OCI-LY7 (cell line): ENCODE results near the gene PLXNC1. TPM values are rescaled to one million over a fixed set of nuclear protein-coding genes. Genes with fewer than 3 reads are reported as not detected.
A peak's percentile ranks its signal among the peaks of the same experiment; 100 is the strongest.

Source experiments
- BruUV-seq: library from RNA; stranded (reverse); fragments of 400-500 nt; replicated peaks from 2 replicates; lab custom pipeline; 2021; lab: Mats Ljungman, UMichigan
- CTCF ChIA-PET: fragments of 300-600 bp; sonication (Branson Sonifier 250); formaldehyde crosslinking; loops from one replicate; lab custom pipeline; 2022; ENCODE audit warnings: antibody characterized with exemption; ENCODE audit not compliant: unreplicated experiment; lab: Charles Lee
- POLR2A ChIA-PET: fragments of 300-600 bp; sonication (Branson Sonifier 250); formaldehyde crosslinking; loops from one replicate; lab custom pipeline; 2022; ENCODE audit warnings: antibody characterized with exemption; lab: Charles Lee
- DNase-seq: peaks from one replicate; pipeline ENCODE4 v3.0.0-alpha.2; 2015; ENCODE audit warnings: low spot score
- H2AFZ ChIP-seq: fragments of 200-600 bp; sonication (generic), shearing (Covaris generic); 2 replicates; pipeline ENCODE4 v1.6.1; 2014; ENCODE audit warnings: mild to moderate bottlenecking, antibody characterized with exemption, low read length, moderate library complexity
- H3K27ac ChIP-seq: fragments of 200-600 bp; sonication (generic); 2 replicates; pipeline ENCODE4 v1.5.1; 2014; ENCODE audit warnings: mixed run types, low read depth, mild to moderate bottlenecking, moderate library complexity, low read length, inconsistent platforms; ENCODE audit not compliant: poor library complexity, severe bottlenecking
- H3K36me3 ChIP-seq: fragments of 200-600 bp; sonication (generic); 2 replicates; pipeline ENCODE4 v1.6.1; 2014; ENCODE audit warnings: mild to moderate bottlenecking, antibody characterized with exemption, low read length, moderate library complexity, mixed read lengths; ENCODE audit not compliant: insufficient read depth
- H3K4me1 ChIP-seq: fragments of 200-600 bp; sonication (generic); 2 replicates; pipeline ENCODE4 v1.5.1; 2014; ENCODE audit warnings: mild to moderate bottlenecking, low read length; ENCODE audit not compliant: insufficient read depth, poor library complexity, severe bottlenecking
- H3K4me2 ChIP-seq: fragments of 200-600 bp; sonication (generic); 2 replicates; pipeline ENCODE4 v1.6.1; 2014; ENCODE audit warnings: mild to moderate bottlenecking, low read length
- H3K4me3 ChIP-seq: fragments of 200-600 bp; sonication (generic); 2 replicates; pipeline ENCODE4 v1.5.1; 2014; ENCODE audit warnings: mild to moderate bottlenecking, low read depth, low read length; ENCODE audit not compliant: poor library complexity, severe bottlenecking
- H3K79me2 ChIP-seq: fragments of 200-600 bp; sonication (generic); 2 replicates; pipeline ENCODE4 v1.6.1; 2016; ENCODE audit warnings: low read depth, mild to moderate bottlenecking, low read length, moderate library complexity, mixed read lengths; ENCODE audit not compliant: insufficient read depth
- H3K9me2 ChIP-seq: fragments of 200-600 bp; sonication (generic); 2 replicates; pipeline ENCODE4 v1.6.1; 2016; ENCODE audit warnings: mild to moderate bottlenecking, low read length, mixed read lengths; ENCODE audit not compliant: insufficient read depth
- H3K9me3 ChIP-seq: fragments of 200-600 bp; sonication (generic); 2 replicates; pipeline ENCODE4 v1.6.1; 2014; ENCODE audit warnings: mild to moderate bottlenecking, mixed run types, low read length, mixed read lengths
- H4K20me1 ChIP-seq: fragments of 200-600 bp; sonication (generic); 2 replicates; pipeline ENCODE4 v1.6.1; 2014; ENCODE audit warnings: mild to moderate bottlenecking, antibody characterized with exemption, low read length, moderate library complexity, mixed read lengths; ENCODE audit not compliant: insufficient read depth
- EZH2phosphoT487 ChIP-seq: fragments of 200-600 bp; sonication (generic); IDR thresholded peaks from 2 replicates; pipeline ENCODE4 v1.6.1; 2018; ENCODE audit warnings: low read depth, borderline replicate concordance, mild to moderate bottlenecking, mixed run types, antibody characterized with exemption, low read length, moderate library complexity, mixed read lengths
- intact Hi-C: fragments of 100-400 bp; cut with micrococcal nuclease; formaldehyde crosslinking; loops from one replicate; pipeline ENCODE4 v1.10.0; 2022; ENCODE audit not compliant: unreplicated experiment
- total RNA-seq, 2 experiments: library from RNA; depleted of rRNA in 1 of 2; stranded (reverse); fragments of >200 nt in 1 of 2; shearing (Covaris generic) in 1 of 2; gene quantifications; 2 replicates each; pipeline ENCODE4 v1.2.3, GENCODE V29; 2014 to 2022
- TF ChIP-seq, protein P1 (sequence below): fragments of 200-600 bp; sonication (generic); conservative IDR thresholded peaks from 2 replicates; pipeline ENCODE4 v1.5.1; 2014; ENCODE audit warnings: mild to moderate bottlenecking, antibody characterized with exemption, low read length, moderate library complexity, mixed read lengths

PLXNC1 gene
- total RNA-seq, 2 experiments from 2014 or later = 4.5 to 8.0 TPM

DNA sequence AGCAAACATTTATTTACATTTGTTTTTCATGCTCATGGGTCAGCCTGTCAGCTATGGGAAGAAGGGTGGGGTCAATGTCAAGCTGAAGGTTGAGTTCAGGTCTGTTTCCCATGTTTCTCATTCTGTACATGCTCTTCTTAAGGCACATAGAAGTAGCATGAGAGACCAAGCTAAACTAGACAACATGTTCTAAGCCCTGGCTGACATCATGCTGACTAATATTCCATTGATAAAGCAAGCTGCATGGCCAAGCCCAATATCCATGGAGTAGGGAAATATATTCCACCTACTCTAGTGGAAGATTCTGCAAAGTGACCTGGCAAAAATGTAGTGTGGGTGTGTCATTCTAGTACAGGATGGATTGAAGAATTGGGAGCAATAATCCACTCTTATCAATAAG lies 44.1 kb downstream of the PLXNC1 start:
- H3K79me2 ChIP-seq = no peaks in the 10 kb centered on the region
- no peaks in the 10 kb centered on the region for H4K20me1 ChIP-seq
- H3K27ac ChIP-seq = peak overlapping the region; percentile 73
- H3K4me3 ChIP-seq = no peak overlapping the region
- H3K36me3 ChIP-seq = peaks cover 7% of the 10 kb centered on the region; the same call in 1 of the 2 replicates
- H3K4me1 ChIP-seq = peaks cover 17% of the 10 kb centered on the region
- BruUV-seq = no TSS peak
- TF ChIP-seq EZH2phosphoT487 = no peak
- TF ChIP-seq, protein P1, sequence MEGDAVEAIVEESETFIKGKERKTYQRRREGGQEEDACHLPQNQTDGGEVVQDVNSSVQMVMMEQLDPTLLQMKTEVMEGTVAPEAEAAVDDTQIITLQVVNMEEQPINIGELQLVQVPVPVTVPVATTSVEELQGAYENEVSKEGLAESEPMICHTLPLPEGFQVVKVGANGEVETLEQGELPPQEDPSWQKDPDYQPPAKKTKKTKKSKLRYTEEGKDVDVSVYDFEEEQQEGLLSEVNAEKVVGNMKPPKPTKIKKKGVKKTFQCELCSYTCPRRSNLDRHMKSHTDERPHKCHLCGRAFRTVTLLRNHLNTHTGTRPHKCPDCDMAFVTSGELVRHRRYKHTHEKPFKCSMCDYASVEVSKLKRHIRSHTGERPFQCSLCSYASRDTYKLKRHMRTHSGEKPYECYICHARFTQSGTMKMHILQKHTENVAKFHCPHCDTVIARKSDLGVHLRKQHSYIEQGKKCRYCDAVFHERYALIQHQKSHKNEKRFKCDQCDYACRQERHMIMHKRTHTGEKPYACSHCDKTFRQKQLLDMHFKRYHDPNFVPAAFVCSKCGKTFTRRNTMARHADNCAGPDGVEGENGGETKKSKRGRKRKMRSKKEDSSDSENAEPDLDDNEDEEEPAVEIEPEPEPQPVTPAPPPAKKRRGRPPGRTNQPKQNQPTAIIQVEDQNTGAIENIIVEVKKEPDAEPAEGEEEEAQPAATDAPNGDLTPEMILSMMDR = no peak
- ChIA-PET CTCF (interaction anchor here (0.7 to 0.9 kb wide), 2 partner anchors 9 to 13 kb away, joined by 3 read pairs; no protein-coding TSS in a partner anchor), POLR2A (interaction anchor here (0.6 to 2.7 kb wide), 10 partner anchors 9 to 1750 kb away, joined by 3 to 20 read pairs (median 9); no protein-coding TSS in a partner anchor)
- no peak for DNase-seq
- H3K4me2 ChIP-seq = peak overlapping the region; percentile 54; the same call in 1 of the 2 replicates
- no peak overlapping the region for H2AFZ ChIP-seq
- H3K9me2 ChIP-seq = no peaks in the 10 kb centered on the region
- intact Hi-C loops = no loop called here
- peaks cover 22% of the 10 kb centered on the region; the same call in 1 of the 2 replicates for H3K9me3 ChIP-seq

DNA sequence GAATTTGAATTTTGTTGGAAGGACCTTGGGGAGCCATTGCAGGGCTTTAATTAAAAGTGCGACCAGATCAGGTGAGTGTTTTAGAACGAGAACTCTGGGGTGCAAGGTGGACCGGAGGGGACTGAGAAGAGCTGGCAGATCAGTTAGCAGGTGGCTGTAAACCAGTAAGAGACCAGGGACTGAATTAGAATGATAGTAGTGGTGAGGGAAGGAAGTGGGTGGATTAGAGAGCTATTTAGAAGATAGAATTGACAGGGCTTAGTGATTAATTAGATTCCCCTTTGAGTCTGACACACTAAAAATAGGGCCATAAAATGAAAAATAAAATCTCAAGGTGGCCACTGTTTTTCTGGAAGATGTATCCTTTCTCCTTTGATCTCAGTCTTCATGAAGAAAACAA lies 44.8 kb downstream of the PLXNC1 start:
- H3K4me1 ChIP-seq = peaks cover 17% of the 10 kb centered on the region
- POLR2A ChIA-PET = interaction anchor here (0.6 to 2.7 kb wide), 9 partner anchors 8 to 1751 kb away, joined by 3 to 20 read pairs (median 10); no protein-coding TSS in a partner anchor
- H3K36me3 ChIP-seq = peaks cover 7% of the 10 kb centered on the region; the same call in 1 of the 2 replicates
- no TSS peak for BruUV-seq
- no peak overlapping the region for H3K4me3 ChIP-seq
- CTCF ChIA-PET = no interaction called here
- no peaks in the 10 kb centered on the region for H3K9me2 ChIP-seq
- peaks cover 22% of the 10 kb centered on the region; the same call in 1 of the 2 replicates for H3K9me3 ChIP-seq
- intact Hi-C loops = no loop called here
- no peaks in the 10 kb centered on the region for H4K20me1 ChIP-seq
- peak overlapping the region; percentile 54 for H3K4me2 ChIP-seq
- DNase-seq = peak; percentile 74
- H3K79me2 ChIP-seq = no peaks in the 10 kb centered on the region
- peak overlapping the region; percentile 73 for H3K27ac ChIP-seq
- H2AFZ ChIP-seq = no peak overlapping the region
- TF ChIP-seq, protein P1 = no peak
- no peak for TF ChIP-seq EZH2phosphoT487

DNA sequence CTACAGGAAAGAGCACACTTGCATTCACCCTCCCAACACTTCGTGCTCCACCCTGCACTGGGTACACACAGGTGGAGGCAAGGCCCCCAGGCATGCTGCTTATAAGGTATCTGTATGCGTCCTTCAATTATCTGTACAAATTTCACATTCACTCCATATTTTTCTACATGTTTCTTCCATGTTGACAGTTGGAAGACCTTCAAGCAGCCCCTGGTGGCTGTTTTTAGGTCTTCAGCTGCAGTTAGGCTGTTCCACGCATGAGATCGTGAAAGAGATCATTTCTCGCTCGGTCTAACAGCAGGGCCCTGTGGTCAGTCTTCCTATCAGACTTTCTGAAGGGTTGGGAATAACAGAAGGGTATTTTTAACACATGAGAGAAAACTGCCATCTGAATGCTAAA lies 47.1 kb downstream of the PLXNC1 start:
- H3K9me3 ChIP-seq = peaks cover 22% of the 10 kb centered on the region; the same call in 1 of the 2 replicates
- peaks cover 7% of the 10 kb centered on the region; the same call in 1 of the 2 replicates for H3K36me3 ChIP-seq
- no peak overlapping the region for H3K27ac ChIP-seq
- intact Hi-C loops = no loop called here
- POLR2A ChIA-PET = interaction anchor here (0.6 kb wide), 1 partner anchor 9 kb away, joined by 3 read pairs; no protein-coding TSS in a partner anchor
- no peaks in the 10 kb centered on the region for H3K79me2 ChIP-seq
- BruUV-seq = no TSS peak
- no peak overlapping the region for H3K4me3 ChIP-seq
- no peak overlapping the region for H3K4me2 ChIP-seq
- no peaks in the 10 kb centered on the region for H4K20me1 ChIP-seq
- DNase-seq = no peak
- peaks cover 17% of the 10 kb centered on the region for H3K4me1 ChIP-seq
- no peak for TF ChIP-seq EZH2phosphoT487
- TF ChIP-seq, protein P1 = peak; percentile 45
- no peaks in the 10 kb centered on the region for H3K9me2 ChIP-seq
- no peak overlapping the region for H2AFZ ChIP-seq
- CTCF ChIA-PET = no interaction called here
